ENCODE data around the gene ZNF800.

The ZNF800 gene

DNA sequence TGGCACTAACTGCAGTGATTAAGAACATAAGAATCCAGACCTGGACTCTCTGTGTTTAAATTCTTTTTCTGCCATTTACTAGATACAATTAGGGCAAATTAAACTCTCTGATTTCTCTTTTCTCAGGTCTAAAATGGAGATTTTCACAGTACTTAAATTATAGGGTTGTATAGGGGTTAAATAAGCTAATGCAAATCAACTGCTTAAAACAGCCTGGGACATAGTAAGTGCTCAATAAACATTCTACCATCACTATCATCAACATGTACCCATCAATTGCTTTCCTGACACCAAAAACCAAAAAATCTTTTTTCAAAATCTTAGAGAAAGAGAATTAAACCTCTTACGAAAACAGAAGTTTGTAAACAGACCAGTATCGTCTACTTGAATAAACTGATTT lies 4.5 kb downstream of the ZNF800 start:
- TF ChIP-seq, protein P1, sequence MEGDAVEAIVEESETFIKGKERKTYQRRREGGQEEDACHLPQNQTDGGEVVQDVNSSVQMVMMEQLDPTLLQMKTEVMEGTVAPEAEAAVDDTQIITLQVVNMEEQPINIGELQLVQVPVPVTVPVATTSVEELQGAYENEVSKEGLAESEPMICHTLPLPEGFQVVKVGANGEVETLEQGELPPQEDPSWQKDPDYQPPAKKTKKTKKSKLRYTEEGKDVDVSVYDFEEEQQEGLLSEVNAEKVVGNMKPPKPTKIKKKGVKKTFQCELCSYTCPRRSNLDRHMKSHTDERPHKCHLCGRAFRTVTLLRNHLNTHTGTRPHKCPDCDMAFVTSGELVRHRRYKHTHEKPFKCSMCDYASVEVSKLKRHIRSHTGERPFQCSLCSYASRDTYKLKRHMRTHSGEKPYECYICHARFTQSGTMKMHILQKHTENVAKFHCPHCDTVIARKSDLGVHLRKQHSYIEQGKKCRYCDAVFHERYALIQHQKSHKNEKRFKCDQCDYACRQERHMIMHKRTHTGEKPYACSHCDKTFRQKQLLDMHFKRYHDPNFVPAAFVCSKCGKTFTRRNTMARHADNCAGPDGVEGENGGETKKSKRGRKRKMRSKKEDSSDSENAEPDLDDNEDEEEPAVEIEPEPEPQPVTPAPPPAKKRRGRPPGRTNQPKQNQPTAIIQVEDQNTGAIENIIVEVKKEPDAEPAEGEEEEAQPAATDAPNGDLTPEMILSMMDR (IDR thresholded peaks at IDR 0.05), result no peak

DNA sequence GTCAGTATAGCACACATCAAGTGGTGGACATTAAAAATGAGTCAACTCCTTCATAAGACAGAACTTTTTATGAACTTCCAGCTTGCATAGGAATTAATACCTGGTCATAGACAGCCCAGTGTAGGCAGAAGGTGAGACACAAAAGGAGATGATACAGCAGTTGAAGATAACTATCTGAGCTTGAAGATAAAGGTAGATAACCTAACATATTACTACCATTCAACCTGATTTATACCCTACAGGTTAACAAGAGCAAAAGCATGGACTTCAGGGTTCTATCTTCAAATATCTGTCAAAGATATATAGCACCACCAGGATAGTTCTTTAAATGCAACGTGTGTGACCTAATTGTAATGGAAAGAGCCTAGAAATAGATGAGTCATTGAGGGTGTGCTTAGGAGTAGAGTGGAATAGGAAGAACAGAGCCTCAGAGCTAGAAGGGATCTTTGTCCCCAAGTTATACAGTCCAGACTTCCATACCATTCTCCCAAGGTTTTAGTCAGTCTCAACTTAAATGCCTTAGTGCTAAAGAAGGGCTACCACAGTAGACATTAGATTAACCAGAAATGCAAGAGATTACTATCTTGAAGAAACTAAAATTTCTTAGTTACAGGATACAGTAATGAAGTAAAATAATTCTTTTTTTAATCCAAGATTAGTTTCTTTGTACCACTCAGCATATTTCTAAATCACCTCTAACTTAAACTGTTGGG lies 9.2 kb downstream of the ZNF800 start:
- TF ChIP-seq, protein P1 (IDR thresholded peaks at IDR 0.05), result no peak

DNA sequence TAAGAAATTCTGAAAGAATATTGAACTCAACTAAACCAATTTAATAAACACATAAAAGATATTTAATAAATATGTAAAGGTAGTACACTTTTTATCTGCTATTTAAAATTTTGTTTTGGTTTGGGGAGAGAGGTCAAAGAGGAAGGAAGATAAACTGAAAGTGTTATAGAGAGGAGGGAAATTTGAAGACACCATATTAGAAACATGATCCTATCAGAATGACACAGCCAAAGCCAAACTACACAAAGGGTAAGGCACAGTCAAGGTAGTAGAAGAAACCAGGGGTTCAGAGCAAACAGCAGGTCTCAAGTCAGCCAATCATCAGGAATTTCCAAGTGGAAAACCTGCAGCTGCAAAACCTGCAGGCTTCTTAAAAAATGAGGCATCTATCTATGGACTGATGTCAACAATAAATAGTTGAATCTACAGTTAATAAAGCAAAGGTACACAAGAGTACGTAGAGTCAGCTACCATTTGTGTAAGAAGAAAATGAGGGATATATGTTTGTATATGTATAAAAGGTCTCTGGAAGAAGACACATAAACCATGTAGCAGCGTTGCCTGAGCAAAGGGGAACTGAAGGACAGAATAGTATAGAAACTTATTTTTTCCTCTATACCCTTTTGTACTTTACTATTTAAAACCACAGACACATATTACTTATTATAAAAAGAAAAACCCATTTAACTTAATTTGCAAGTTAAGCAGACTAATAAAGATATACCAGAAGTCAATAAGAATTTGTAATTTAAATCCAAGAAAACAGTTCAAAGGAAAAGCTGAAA lies 10.0 kb downstream of the ZNF800 start:
- TF ChIP-seq, protein P1 (IDR thresholded peaks at IDR 0.05), result no peak

DNA sequence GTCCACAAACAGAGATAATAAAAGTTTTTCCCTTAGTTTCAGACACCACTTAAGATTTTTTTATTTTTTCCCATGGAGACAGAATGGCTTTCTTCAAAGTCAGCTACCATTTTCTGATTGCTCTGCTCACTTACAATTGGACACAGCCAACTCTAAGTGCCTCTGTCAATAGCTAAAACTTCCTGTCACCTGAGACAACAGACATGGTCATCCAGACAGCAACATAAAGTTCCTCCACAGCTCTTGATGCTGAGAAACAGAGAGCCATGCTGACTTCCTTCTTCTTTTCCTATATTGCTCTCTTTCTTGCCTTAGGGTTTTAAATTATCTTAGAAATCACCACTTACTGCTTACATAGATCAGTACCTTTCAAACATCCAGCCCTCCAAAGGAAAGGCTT lies 12.0 kb downstream of the ZNF800 start:
- TF ChIP-seq, protein P1 (IDR thresholded peaks at IDR 0.05), result no peak

DNA sequence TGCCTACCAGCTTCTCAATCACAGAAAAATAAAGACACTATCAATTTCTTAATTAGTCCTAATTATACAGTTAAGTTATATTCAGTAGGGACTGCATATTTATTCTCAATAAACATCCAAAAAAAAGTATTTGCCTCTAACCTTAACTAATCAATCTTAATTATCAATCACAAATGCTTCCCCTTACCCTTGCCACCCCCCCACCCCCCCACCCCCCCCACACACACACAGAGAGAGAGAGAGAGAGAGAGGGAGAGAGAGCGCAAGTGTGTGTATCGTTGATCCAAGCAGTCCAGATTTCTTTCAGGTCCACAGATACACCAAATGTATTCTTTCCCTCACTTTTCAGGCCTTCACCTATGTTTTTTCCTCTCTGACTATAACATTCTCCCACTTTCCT lies 12.9 kb downstream of the ZNF800 start:
- TF ChIP-seq, protein P1 (IDR thresholded peaks at IDR 0.05), result no peak

DNA sequence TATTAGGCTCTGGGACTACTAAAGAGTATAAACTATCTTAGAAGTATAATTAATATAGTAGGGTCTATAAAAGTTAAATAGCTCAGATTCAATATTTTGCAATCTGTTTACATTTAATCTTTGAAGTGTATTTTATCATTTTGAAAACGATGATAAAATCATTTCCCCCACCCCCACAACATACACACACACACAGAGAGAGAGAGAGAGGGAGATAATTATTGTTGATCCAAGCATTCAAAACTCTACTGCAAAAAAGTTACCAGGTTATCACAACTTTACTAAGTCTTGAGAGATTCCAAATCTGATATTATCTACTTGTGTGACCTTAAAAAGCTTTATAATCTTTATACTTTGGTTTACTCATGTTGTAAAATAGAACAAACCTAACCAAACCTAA lies 14.0 kb downstream of the ZNF800 start:
- TF ChIP-seq, protein P1 (IDR thresholded peaks at IDR 0.05), result no peak

DNA sequence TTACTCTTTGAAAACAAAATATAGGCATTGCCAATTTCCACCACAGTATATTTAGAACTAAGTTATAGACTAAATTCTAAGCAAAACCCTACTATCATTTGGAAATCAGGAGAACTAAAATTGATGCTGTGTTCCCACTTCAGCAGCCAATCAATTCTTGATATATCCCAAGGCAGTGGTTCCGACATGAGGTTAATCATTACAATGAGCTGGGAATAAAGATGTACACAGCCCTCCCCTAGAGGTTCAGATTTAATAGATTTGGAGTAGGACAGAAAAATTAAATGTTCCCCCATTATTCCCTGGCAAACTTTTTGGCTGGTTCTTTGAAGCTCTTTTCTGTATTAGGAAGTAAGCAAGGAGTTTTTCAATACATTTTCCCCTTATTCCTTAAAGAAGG lies 15.1 kb downstream of the ZNF800 start:
- TF ChIP-seq, protein P1 (IDR thresholded peaks at IDR 0.05), result no peak

Data from LNCAP (cell line).